AG09309 (cell line): Measurements from ENCODE around the gene PDE10A.
"Not testable (repeated sequence)": the region's sequence is repeated elsewhere in the genome, so short reads cannot be mapped to it uniquely, and the experiment has no call there.

ENCODE experiments used
- DNase-seq: peaks from one replicate; pipeline ENCODE4 v3.0.0-alpha.2; 2010; ENCODE audit warnings: low read depth
- H3K4me3 ChIP-seq: 2 replicates; pipeline ENCODE4 v1.5.1; 2011; ENCODE audit warnings: mild to moderate bottlenecking, low read depth, low read length, moderate library complexity; ENCODE audit not compliant: control insufficient read depth
- CTCF ChIP-seq: IDR thresholded peaks from 2 replicates; pipeline ENCODE4 v1.5.1; 2011; ENCODE audit warnings: mild to moderate bottlenecking, low read depth, low read length, inconsistent platforms; ENCODE audit not compliant: insufficient read depth, control insufficient read depth; ENCODE audit errors: missing control alignments

PDE10A gene

GRCh38 chr6:165562421-165563090 is 100.5 kb downstream of the PDE10A start:
- TF ChIP-seq CTCF = no peak
- H3K4me3 ChIP-seq = no peak overlapping the region
- DNase-seq = no peak

DNA sequence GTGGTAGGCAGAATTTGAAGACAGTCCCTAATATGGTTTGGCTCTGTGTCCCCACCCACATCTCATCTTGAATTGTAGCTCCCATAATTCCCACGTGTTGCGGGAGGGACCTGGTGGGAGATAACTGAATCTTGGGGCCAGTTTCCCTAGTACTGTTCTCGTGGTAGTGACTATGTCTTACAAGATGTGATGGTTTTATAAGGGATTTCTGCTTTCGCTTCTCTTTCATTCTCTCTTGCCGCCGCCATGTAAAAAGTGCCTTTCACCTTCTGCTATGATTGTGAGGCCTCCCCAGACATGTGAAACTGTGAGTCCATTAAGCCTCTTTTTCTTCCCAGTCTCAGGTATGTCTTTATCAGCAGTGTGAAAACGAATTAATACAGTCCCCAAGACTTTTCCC is 103.4 kb downstream of the PDE10A start:
- TF ChIP-seq CTCF = no peak
- H3K4me3 ChIP-seq = no peak overlapping the region

DNA sequence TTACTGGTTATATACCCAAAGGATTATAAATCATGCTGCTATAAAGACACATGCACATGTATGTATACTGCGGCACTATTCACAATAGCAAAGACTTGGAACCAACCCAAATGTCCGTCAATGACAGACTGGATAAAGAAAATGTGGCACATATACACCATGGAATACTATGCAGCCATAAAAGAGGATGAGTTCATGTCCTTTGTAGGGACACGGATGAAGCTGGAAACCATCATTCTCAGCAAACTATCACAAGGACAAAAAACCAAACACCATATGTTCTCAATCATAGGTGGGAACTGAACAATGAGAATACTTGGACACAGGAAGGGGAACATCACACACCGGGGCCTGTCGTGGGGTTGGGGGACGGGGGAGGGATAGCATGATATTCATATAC is 104.9 kb downstream of the PDE10A start:
- not testable (repeated sequence) for DNase-seq, H3K4me3 ChIP-seq

More for the DNA sequence above, 103.4 kb downstream of the PDE10A start:
- no peak for DNase-seq

DNA sequence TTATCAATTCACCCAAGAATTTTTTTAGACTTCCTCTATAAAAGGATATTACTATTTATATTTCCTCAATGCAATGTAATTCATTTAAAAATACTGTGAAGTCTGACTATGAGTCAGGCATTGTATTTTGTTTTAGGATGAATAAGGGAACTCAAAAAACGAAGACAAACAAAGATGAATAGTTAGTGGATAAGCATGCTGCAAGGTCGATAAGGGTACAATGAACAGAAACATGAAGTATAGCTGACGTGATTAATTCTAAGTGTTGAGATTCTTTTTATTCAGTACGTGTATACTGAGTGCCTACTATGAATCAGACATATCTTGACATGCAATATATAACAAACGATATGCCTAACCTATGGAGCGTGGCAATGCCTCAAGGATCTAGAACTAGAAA is 105.4 kb downstream of the PDE10A start:
- DNase-seq = no peak
- no peak overlapping the region for H3K4me3 ChIP-seq
- no peak for TF ChIP-seq CTCF

GRCh38 chr6:165556116-165556843 is 106.8 kb downstream of the PDE10A start:
- no peak for DNase-seq
- no peak for TF ChIP-seq CTCF
- H3K4me3 ChIP-seq = no peak overlapping the region

GRCh38 chr6:165554644-165555043 is 108.4 kb downstream of the PDE10A start:
- DNase-seq, H3K4me3 ChIP-seq: not testable (repeated sequence)

DNA sequence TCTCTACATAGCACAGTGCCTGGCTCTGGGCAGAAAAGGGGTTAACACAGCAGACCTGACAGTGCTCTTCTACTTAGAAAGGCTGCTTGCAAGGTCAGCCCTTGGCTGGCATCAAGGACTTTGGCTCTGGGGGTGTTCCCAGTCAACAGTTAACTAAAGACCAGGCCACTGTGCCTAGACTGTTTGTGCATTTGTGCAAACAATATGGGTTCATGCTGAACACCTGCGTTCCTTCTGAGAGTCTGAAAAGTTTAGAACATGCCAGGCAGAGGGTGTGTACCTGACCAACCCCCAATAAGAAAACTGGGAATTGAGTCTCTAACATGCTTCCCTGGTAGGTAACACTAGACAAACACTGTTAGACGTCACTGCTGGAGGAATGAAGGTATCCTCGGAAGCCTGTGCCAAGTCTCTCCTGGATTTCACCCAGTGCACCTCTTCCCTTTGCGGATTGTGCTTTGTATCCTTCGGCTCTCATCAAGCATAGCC is 110.7 kb downstream of the PDE10A start:
- no peak for DNase-seq
- no peak overlapping the region for H3K4me3 ChIP-seq
- no peak for TF ChIP-seq CTCF
